ENCODE measurements around the gene PDCD4. TPM values are rescaled to one million over a fixed set of nuclear protein-coding genes. Genes with fewer than 3 reads are reported as not detected.

PDCD4 gene
- total and polyA plus RNA-seq, 9 of the 15 experiments (the other 6 are each of a cell fraction or from before 2014, with no cell fraction given): 12.9 to 44.1 (median 33.7) TPM

DNA sequence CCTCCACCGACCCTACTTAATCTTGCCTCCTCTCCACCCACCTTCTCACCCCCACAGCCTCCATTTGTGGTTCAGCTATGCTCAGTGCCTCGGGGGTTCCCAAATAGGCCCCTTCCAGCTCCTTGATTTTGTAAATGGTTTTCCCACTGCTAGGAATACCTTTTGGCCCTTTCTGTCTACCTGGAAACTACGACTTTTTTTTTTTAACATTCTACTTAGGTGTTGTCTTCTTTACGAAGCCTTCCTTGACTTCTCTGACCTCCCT, 27.2 kb upstream of the PDCD4 start:
- H3K9me1 ChIP-seq (ENCODE audit: control insufficient read depth, insufficient read depth, low read length): no peaks in the 10 kb centered on the region
- FAIRE-seq: no peak
- peaks cover 0 to 6% of the 10 kb centered on the region in 2 experiments; a peak in 1 of 5 replicates for H3K4me1 ChIP-seq (replicated peaks in 1 of 2; ENCODE audit: control insufficient read depth in 2 of 2, insufficient read depth in 2 of 2, low read length in 2 of 2)
- TF ChIP-seq, protein P1, sequence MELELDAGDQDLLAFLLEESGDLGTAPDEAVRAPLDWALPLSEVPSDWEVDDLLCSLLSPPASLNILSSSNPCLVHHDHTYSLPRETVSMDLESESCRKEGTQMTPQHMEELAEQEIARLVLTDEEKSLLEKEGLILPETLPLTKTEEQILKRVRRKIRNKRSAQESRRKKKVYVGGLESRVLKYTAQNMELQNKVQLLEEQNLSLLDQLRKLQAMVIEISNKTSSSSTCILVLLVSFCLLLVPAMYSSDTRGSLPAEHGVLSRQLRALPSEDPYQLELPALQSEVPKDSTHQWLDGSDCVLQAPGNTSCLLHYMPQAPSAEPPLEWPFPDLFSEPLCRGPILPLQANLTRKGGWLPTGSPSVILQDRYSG (tag; conservative IDR thresholded peaks at IDR 0.05; ENCODE audit: low read depth): no peak
- TF ChIP-seq, protein P2, sequence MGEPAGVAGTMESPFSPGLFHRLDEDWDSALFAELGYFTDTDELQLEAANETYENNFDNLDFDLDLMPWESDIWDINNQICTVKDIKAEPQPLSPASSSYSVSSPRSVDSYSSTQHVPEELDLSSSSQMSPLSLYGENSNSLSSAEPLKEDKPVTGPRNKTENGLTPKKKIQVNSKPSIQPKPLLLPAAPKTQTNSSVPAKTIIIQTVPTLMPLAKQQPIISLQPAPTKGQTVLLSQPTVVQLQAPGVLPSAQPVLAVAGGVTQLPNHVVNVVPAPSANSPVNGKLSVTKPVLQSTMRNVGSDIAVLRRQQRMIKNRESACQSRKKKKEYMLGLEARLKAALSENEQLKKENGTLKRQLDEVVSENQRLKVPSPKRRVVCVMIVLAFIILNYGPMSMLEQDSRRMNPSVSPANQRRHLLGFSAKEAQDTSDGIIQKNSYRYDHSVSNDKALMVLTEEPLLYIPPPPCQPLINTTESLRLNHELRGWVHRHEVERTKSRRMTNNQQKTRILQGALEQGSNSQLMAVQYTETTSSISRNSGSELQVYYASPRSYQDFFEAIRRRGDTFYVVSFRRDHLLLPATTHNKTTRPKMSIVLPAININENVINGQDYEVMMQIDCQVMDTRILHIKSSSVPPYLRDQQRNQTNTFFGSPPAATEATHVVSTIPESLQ (CRISPR knock-in tag; IDR thresholded peaks at IDR 0.05): no peak
- no peak for TF ChIP-seq CC2D1A (IDR thresholded peaks at IDR 0.05)
- TF ChIP-seq, protein P3, sequence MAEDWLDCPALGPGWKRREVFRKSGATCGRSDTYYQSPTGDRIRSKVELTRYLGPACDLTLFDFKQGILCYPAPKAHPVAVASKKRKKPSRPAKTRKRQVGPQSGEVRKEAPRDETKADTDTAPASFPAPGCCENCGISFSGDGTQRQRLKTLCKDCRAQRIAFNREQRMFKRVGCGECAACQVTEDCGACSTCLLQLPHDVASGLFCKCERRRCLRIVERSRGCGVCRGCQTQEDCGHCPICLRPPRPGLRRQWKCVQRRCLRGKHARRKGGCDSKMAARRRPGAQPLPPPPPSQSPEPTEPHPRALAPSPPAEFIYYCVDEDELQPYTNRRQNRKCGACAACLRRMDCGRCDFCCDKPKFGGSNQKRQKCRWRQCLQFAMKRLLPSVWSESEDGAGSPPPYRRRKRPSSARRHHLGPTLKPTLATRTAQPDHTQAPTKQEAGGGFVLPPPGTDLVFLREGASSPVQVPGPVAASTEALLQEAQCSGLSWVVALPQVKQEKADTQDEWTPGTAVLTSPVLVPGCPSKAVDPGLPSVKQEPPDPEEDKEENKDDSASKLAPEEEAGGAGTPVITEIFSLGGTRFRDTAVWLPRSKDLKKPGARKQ (CRISPR knock-in tag; IDR thresholded peaks at IDR 0.05): no peak
- TF ChIP-seq ZNF184 (CRISPR knock-in tag; IDR thresholded peaks at IDR 0.05): no peak
- intact Hi-C loops (cut with micrococcal nuclease): no loop called here
- CTCF ChIA-PET (ENCODE audit: low intra/inter-chr PET ratio): no interaction called here
- no peaks in the 10 kb centered on the region for H3K27me3 ChIP-seq (ENCODE audit: control insufficient read depth in 2 of 2, insufficient read depth in 2 of 2, low read length in 2 of 2)
- BruUV-seq (replicated peaks): no TSS peak
- H3K4me2 ChIP-seq (ENCODE audit: insufficient read depth, low read length): no peak overlapping the region
- H3K9me3 ChIP-seq (replicated peaks; ENCODE audit: control insufficient read depth, insufficient read depth, low read depth, low read length): no peaks in the 10 kb centered on the region
- WGBS (ENCODE audit: insufficient coverage, low coverage, missing lambda C conversion rate): 85% methylated on average over 3 of the region's 4 CpGs
- no peak overlapping the region for H3K4me3 ChIP-seq
- H3K36me3 ChIP-seq (ENCODE audit: control insufficient read depth, insufficient read depth, low read length): no peaks in the 10 kb centered on the region; the same call in 2 of the 3 replicates
- in situ Hi-C loops (cut with MboI): no loop called here
- POLR2A ChIA-PET: interaction anchor here (1.0 to 1.4 kb wide), 2 partner anchors 9 to 14 kb away, joined by 3 read pairs; no protein-coding TSS in a partner anchor
- peak overlapping the region in 1 of 2 experiments; percentile 36; a peak in 1 of 4 replicates for H3K9ac ChIP-seq (ENCODE audit: insufficient read depth in 1 of 2, low read depth in 2 of 2, low read length in 2 of 2)
- no peak overlapping the region for H2AFZ ChIP-seq (ENCODE audit: low read depth, low read length)
- ATAC-seq: no peak
- no peaks in the 10 kb centered on the region for H3K79me2 ChIP-seq (ENCODE audit: control insufficient read depth, insufficient read depth, low read length)
- no peaks in the 10 kb centered on the region for H4K20me1 ChIP-seq (replicated peaks; ENCODE audit: control insufficient read depth, insufficient read depth, low read length)
- no peak overlapping the region for H3K27ac ChIP-seq (ENCODE audit: extremely low read depth, low read depth, low read length)
- DNase-seq (ENCODE audit: extremely low read depth in 1 of 4, low spot score in 3 of 4): no peak
